K562 (cell line): ENCODE measurements around the gene CHD3.

ENCODE experiments used
- ARID2 ChIP-seq: fragments of 450-650 bp; IDR thresholded peaks from 2 replicates; pipeline ENCODE4 v1.6.1; 2017; ENCODE audit warnings: antibody characterized with exemption, mild to moderate bottlenecking
- CBX1 ChIP-seq: sonication (generic); IDR thresholded peaks from 2 replicates; pipeline ENCODE4 v1.6.1; 2016; ENCODE audit warnings: antibody characterized with exemption, low read depth, mild to moderate bottlenecking
- CHD2 ChIP-seq: IDR thresholded peaks from 2 replicates; pipeline ENCODE4 v1.6.1; 2011; ENCODE audit warnings: low read depth, low read length
- EGR1 ChIP-seq: fragments of 450-650 bp; conservative IDR thresholded peaks from 2 replicates; pipeline ENCODE4 v1.6.1; 2017; ENCODE audit warnings: mild to moderate bottlenecking
- MAFF ChIP-seq: IDR thresholded peaks from 2 replicates; pipeline ENCODE4 v1.6.1; 2012; ENCODE audit warnings: low read length, improper control_type of control experiment
- NR2C1 ChIP-seq, 2 experiments: fragments of 450-650 bp; IDR thresholded peaks; 2 replicates each; pipeline ENCODE4 v1.6.1; 2017; ENCODE audit warnings: mild to moderate bottlenecking in 2 of 2, antibody characterized with exemption in 1 of 2, inconsistent platforms in 1 of 2, missing compliant biosample characterization in 1 of 2, missing genetic modification characterization in 1 of 2
- PHB2 ChIP-seq: fragments of 450-650 bp; IDR thresholded peaks from 2 replicates; pipeline ENCODE4 v1.6.1; 2017; ENCODE audit warnings: low read depth
- PRMT5 ChIP-seq: sonication (generic); formaldehyde crosslinking; IDR thresholded peaks from 2 replicates; pipeline ENCODE4 v1.5.0; 2020; ENCODE audit warnings: missing genetic modification reagents
- SMC3 ChIP-seq: conservative IDR thresholded peaks from 2 replicates; pipeline ENCODE4 v1.6.1; 2011; ENCODE audit warnings: low read depth, low read length, improper control_type of control experiment; ENCODE audit not compliant: insufficient read depth
- U2AF2 ChIP-seq: fragments of 200-400 bp; formaldehyde crosslinking; optimal IDR thresholded peaks from 2 replicates; pipeline ENCODE3; 2017; ENCODE audit warnings: low read depth, mild to moderate bottlenecking, low read length
- ZNF780A ChIP-seq: fragments of 250-450 bp; sonication (Bioruptor Pico); IDR thresholded peaks from 2 replicates; pipeline ENCODE4 v1.5.0; 2021; ENCODE audit warnings: mild to moderate bottlenecking
- TF ChIP-seq, protein P1 (sequence below), 3 experiments: IDR thresholded peaks in 2 of 3; conservative IDR thresholded peaks in 1 of 3; 2 replicates each; pipeline ENCODE4 v1.5.1; 2011 to 2012; ENCODE audit warnings: low read length in 3 of 3, mild to moderate bottlenecking in 3 of 3, control low read depth in 2 of 3, improper control_type of control experiment in 1 of 3, inconsistent platforms in 1 of 3, low read depth in 1 of 3, mixed read lengths in 1 of 3, moderate library complexity in 1 of 3; ENCODE audit not compliant: insufficient read depth in 2 of 3
- TF ChIP-seq, protein P2 (sequence below): sonication (generic); formaldehyde crosslinking; IDR thresholded peaks from 2 replicates; pipeline ENCODE4 v1.9.0; 2022; ENCODE audit warnings: mild to moderate bottlenecking, missing genetic modification reagents

DNA sequence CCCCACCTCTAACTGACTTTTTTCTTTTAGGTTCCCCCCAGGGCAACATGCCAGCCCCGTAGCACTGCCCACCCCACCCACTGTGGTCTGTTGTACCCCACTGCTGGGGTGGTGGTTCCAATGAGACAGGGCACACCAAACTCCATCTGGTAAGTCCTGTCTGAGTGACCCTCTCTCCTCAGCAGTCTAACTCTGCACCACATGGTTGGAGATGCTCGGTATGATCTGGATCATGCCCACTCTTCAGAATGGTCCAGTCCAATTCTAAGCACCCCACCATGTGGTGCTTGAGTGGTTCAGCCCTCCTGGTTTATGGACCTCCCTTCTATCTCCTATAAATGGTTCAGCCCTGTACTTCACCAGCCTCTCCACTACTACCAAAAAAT is 48.7 kb upstream of the CHD3 start:
- no peak for TF ChIP-seq NR2C1 (IDR thresholded peaks at IDR 0.05)
- no peak for TF ChIP-seq NR2C1 (tag; IDR thresholded peaks at IDR 0.05)
- no peak for TF ChIP-seq U2AF2
- TF ChIP-seq CHD2, result no peak
- TF ChIP-seq ARID2, result no peak
- TF ChIP-seq PRMT5 (CRISPR knock-in tag), result no peak
- no peak for TF ChIP-seq EGR1
- no peak for TF ChIP-seq ZNF780A (CRISPR knock-in tag)
- TF ChIP-seq PHB2, result no peak
- TF ChIP-seq CBX1, result no peak
- TF ChIP-seq MAFF, result no peak
- TF ChIP-seq, protein P1, sequence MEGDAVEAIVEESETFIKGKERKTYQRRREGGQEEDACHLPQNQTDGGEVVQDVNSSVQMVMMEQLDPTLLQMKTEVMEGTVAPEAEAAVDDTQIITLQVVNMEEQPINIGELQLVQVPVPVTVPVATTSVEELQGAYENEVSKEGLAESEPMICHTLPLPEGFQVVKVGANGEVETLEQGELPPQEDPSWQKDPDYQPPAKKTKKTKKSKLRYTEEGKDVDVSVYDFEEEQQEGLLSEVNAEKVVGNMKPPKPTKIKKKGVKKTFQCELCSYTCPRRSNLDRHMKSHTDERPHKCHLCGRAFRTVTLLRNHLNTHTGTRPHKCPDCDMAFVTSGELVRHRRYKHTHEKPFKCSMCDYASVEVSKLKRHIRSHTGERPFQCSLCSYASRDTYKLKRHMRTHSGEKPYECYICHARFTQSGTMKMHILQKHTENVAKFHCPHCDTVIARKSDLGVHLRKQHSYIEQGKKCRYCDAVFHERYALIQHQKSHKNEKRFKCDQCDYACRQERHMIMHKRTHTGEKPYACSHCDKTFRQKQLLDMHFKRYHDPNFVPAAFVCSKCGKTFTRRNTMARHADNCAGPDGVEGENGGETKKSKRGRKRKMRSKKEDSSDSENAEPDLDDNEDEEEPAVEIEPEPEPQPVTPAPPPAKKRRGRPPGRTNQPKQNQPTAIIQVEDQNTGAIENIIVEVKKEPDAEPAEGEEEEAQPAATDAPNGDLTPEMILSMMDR (IDR thresholded peaks at IDR 0.05 in 2 of 3, conservative IDR thresholded peaks at IDR 0.05 in 1 of 3; ENCODE audit: insufficient read depth in 2 of 3, low read depth in 1 of 3, low read length in 3 of 3), result no peak
- TF ChIP-seq, protein P2, sequence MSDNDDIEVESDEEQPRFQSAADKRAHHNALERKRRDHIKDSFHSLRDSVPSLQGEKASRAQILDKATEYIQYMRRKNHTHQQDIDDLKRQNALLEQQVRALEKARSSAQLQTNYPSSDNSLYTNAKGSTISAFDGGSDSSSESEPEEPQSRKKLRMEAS (CRISPR knock-in tag), result no peak
- no peak for TF ChIP-seq SMC3
